Cardiac ventricle fibroblast (primary cell): ENCODE measurements around the gene ZNF814. TPM values are rescaled to one million over a fixed set of nuclear protein-coding genes. Genes with fewer than 3 reads are reported as not detected.

Experiments
- total RNA-seq: library from RNA; depleted of rRNA; stranded (reverse); fragments of >200 nt; gene quantifications from 2 replicates; pipeline ENCODE4 v1.2.3, GENCODE V29; 2015

Gene ZNF814
- 5.7 and 8.9 TPM in 2 replicates for total RNA-seq

DNA sequence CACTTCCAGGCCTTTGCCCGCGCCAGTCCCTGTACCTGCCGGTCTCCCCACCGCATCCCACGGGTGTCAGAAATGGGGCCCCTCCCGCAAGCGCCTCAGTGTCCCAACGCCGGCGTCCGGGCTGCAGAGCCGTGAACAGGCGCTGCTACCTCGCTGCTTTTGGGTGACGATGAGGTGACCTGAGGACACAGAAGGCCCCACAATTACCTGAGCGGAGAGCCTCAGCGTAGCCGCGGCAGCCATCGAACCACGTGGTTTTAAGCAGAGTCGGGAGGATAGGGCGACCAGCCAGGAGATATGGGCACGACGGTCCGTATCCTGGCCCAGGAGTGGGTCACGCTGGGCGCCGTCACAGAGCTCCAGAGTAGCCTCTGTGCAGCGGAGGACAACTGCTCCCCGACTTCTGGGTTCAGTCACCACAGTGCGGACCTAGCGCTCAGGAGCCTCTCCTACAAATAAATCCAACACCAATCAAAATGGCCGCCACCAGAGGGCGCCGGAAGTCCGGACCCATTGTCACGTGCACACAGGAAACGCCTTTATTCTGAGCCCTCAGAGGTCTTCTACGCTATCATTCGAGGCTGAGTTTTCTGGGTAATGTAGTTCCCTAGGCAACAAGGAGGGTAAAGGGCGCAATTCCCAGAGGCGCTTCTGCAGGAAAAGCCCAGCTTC is at the start of gene ZNF814:
ZNF814 (minus strand) TSS at position 478 of the 672 bp plus-strand sequence; CDS start at position 243, 235 bp downstream.

DNA sequence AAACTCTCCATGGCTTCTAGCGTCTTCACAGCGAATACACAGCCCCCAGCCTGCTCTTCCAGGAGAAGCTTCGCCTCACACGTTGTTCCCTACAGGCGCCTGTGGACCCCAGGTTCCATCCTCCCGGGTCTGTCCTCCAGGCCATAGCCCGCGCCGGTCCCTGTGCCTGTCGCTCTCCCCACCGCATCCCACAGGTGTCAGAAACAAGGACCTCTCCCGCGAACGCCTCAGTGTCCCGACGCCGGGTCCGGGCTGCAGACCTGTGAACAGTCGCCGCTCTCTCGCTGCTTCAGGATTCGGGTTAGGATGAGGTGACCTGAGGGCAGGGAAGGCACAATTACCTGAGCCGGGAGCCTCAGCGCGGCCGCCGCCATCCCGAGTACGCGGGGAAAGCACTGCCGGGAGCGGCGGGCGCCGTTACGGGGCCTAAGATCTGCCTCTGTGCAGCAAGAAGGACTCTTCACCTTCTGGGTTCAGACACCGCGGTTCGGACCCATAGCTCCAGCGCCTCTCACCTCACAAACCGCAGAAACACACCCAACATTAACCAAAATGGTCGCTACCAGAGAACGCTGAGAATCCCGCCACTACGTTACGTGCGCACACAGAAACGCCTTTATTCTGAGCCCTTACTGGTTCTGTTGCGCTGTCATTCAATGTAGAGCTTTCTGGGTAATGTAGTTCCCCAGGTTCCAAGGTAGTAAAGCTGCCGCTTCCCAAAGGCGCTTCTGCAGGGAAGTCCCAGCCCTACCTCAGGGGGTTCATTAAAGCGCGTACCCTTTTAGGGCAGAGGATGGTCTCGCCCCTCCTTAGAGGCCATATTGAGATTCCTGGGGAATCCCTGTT is 46.2 kb upstream of the ZNF814 start, which contains the start of gene ZNF418:
ZNF418 (minus strand) TSS at position 583 of the 846 bp plus-strand sequence. CDS start 1,580 bp downstream, outside the sequence.

DNA sequence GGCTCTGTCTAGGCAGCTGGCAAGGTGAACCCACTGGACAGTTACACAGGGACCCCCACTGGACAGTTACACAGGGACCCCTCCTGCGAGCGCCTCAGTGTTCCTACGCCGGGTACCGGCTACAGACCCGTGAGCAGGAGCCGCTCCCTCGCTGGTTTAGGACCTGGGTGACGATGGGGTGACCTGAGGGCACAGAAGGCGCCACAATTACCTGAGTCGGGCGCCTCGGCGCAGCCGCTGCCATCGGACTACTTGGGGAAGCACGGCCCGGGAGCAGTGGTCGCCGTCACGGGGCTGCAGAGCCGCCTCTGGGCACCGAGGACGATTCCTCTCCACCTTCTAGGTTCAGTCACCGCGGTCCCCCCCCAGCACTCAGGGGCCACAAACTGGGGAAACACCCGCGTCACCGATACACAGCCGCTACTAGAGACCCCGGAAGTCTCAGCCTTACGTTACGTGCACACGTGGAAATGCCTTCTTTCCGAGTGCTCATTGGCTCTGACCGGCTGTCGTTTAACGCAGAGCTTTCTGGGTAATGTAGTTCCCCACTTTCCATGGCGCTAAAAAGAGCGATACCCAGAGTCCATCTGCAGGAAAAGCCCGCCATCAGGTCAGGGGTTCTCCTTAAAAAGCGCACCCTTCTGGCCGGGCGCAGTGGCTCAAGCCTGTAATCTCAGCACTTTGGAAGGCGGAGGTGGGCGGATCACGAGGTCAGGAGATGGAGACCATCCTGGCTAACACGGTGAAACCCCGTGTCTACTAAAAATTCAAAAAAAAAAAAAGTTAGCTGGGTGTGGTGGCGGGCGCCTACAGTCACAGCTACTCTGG is 27.5 kb upstream of the ZNF814 start, which contains the start of gene ZNF417:
ZNF417 (minus strand) TSS at position 425 of the 828 bp plus-strand sequence; CDS start at position 244, 181 bp downstream.

DNA sequence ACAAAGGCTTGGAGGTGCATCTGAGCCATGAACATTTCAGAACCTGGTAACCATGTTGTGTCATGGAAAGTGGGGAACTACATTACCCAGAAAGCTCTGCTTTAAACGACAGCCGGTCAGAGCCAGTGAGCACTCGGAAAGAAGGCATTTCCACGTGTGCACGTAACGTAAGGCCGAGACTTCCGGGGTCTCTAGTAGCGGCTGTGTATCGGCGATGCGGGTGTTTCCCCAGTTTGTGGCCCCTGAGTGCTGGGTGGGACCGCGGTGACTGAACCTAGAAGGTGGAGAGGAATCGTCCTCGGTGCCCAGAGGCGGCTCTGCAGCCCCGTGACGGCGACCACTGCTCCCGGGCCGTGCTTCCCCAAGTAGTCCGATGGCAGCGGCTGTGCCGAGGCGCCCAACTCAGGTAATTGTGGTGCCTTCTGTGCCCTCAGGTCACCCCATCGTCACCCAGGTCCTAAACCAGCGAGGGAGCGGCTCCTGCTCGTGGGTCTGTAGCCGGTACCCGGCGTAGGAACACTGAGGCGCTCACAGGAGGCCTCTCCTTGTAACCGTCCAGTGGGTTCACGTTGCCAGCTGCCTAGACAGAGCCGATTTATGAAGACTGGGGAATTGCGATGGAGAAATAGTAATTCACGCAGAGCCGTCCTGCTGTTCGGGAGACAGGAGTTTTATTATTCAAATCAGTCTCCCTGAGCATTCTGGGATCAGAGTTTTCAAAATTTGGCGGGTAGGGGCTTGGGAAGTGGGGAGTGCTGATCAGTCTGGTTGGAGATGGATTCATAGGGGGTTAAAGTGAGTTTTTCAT is 39.0 kb downstream of the ZNF814 start, which contains the start of gene ZNF587:
ZNF587 (plus strand) TSS at position 194 of the 808 bp plus-strand sequence; CDS start at position 374, 180 bp downstream.

DNA sequence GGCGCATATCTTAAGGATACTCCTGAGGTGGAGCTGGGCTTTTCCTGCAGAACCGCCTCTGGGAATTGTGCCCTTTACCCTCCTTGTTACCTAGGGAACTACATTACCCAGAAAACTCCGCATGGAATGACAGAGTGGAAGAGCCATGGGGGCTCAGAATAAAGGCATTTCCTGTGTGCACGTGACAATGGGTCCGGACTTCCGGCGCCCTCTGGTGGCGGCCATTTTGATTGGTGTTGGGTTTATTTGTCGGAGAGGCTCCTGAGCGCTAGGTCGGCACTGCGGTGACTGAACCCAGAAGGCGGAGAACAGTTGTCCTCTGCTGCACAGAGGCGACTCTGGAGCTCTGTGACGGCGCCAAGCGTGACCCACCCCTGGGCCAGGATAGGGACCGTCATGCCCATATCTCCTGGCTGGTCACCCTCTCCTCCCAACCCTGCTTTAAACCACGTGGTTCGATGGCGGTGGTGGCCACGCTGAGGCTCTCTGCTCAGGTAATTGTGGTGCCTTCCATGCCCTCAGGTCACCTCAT is 58.7 kb downstream of the ZNF814 start, which contains the start of gene ZNF587B:
ZNF587B (plus strand) TSS at position 229 of the 532 bp plus-strand sequence; CDS start at position 459, 230 bp downstream.

DNA sequence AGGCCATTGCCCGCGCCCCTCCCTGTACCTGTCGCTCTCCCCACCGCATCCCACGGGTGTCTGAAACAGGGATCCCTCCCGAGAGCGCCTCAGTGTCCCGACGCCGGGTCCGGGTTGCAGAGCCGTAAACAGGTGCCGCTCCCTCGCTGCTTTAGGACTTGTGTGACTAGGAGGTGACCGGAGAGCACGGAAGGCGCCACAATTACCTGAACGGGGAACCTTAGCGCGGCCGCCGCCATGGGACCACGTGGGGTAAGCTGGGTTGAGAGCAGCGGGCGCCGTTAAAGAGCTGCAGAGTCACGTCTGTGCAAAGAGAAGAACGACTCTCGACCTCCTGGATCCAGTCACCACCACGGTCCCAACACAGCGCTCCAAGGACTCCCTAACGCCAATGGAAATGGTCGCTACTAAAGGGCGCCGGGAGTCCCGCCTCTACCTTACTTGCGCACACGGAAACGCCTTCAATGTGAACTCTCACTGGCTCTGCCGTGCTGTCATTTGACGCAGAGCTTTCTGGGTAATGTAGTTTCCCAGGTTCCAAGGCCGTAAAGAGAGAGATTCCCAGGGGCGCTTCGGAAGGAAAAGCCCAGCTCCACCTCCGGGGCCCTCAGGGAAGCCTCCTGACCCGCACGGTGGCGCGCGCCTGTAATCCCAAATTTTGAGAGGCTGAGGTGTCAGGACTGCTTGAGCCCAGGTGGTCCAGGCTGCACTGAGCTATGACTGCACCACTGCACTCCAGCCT is 74.2 kb downstream of the ZNF814 start, which contains the start of gene ZNF552:
ZNF552 (minus strand) TSS at position 409 of the 742 bp plus-strand sequence; CDS start at position 239, 170 bp downstream.

Other genes with a start within 250 kb of the ZNF814 start
- not detected in 2 replicates for gene ZSCAN4, start 220.1 kb downstream of the ZNF814 start, total RNA-seq
- 5.1 and 5.9 TPM in 2 replicates for gene ZNF551, start 207.1 kb downstream of the ZNF814 start, total RNA-seq
- 3.6 and 4.7 TPM in 2 replicates for gene ZNF154, start 179.8 kb downstream of the ZNF814 start, total RNA-seq
- 5.6 and 7.5 TPM in 2 replicates for gene ZNF671, start 161.4 kb downstream of the ZNF814 start, total RNA-seq
- 6.7 and 7.4 TPM in 2 replicates for gene ZNF776, start 142.2 kb downstream of the ZNF814 start, total RNA-seq
- gene ZNF586, start 119.4 kb downstream of the ZNF814 start, total RNA-seq, result 8.6 and 9.0 TPM in 2 replicates
- 2.0 and 3.4 TPM in 2 replicates for gene ZNF552, start 74.1 kb downstream of the ZNF814 start, total RNA-seq
- 11.0 and 12.4 TPM in 2 replicates for gene ZNF587B, start 58.7 kb downstream of the ZNF814 start, total RNA-seq
- 10.7 and 24.6 TPM in 2 replicates for gene ZNF587, start 39.2 kb downstream of the ZNF814 start, total RNA-seq
- gene ZNF417, start 27.6 kb upstream of the ZNF814 start, total RNA-seq, result 7.2 and 7.5 TPM in 2 replicates
- 1.9 and 3.7 TPM in 2 replicates for gene ZNF418, start 46.4 kb upstream of the ZNF814 start, total RNA-seq
- 4.1 and 6.2 TPM in 2 replicates for gene ZNF256, start 58.7 kb upstream of the ZNF814 start, total RNA-seq
- gene C19orf18, start 85.5 kb upstream of the ZNF814 start, total RNA-seq, result 0.64 TPM in 1 of 2 replicates, not detected in the other
- gene ZNF606, start 113.8 kb upstream of the ZNF814 start, total RNA-seq, result 13.3 and 16.1 TPM in 2 replicates
- not detected in 2 replicates for gene ZSCAN1, start 145.0 kb upstream of the ZNF814 start, total RNA-seq
- gene ZNF135, start 170.2 kb upstream of the ZNF814 start, total RNA-seq, result 3.9 and 5.3 TPM in 2 replicates
- 49.3 and 52.7 TPM in 2 replicates for gene ZSCAN18, start 209.2 kb upstream of the ZNF814 start, total RNA-seq